KBM-7 (cell line): ENCODE data around the gene TCOF1.

ENCODE experiments used
- DNase-seq: peaks from one replicate; pipeline ENCODE4 v3.0.0-alpha.2; 2015
- in situ Hi-C: fragments of 300-500 bp; cut with MboI; formaldehyde crosslinking; loops from 2 replicates; pipeline ENCODE4 v1.14.3; 2020; ENCODE audit warnings: low sequenced_read_pairs, low pct_unique_long_range_greater_than_20kb, mixed read lengths

TCOF1 gene

DNA sequence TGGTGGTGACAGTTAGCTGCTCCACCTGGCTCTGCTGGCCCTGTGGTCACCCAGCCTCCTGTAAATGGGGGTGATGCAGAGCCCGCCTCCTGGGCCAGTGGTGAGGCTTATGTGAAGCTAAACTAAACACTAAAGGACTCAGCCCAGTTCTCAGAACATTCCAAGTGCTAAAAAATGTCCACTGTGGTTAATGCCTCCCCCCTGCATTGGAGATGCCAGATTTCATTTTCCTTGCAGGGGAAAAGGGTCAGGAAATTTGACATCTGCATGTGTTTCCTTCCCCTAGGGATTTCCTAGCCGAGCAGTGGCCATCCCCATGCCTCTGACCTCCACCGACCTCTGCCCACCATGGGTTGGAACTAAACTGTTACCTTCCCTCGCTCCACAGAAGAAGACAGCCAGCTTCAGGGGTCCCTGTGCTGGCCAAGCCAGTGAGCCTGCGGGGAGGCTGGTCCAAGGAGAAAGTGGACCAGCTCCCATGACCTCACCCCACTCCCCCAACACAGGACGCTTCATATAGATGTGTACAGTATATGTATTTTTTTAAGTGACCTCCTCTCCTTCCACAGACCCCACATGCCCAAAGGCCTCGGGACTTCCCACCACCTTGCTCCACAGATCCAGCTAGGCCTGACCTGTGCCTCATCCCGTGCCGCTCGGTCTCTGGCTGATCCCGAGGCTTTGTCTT, 42.2 kb downstream of the TCOF1 start:
- no peak for DNase-seq
- in situ Hi-C loops: no loop called here

DNA sequence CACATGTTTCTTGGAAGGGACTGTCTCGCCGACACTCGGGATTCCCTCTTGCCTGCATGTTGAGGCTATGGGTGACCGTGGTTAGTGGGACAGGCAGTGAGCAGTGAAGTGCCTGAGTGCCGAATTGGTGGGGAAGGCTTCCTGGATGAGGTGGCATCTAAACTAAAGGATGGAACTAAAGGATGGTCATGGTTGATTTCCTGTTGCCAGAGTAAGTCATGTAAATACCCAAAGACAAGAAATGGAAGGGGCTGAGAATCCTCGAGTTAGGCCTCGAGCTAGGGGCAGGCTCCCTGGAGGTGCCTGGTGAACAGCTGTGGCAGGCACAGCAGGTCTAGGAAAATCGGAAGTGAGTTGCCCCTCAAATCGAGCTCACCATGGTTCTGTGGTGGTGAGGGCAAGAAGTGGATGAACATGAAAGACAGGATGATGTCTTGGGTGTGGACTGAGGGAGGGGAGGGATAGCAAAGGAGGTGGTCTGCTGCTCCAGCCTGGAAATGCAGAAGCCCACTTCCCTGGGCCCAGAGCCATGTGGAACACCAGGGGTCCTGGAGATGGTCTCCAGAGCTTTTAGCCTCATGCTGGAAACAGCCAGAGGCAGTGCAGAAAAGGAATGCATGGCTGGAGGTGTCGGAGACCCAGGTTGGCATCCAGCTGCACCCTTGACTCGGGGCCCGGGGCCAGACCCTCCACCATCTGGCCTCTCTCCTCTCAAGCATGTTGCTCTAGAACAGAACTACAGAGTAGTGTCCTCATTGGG, 43.0 kb downstream of the TCOF1 start:
- DNase-seq: no peak
- in situ Hi-C loops: no loop called here

DNA sequence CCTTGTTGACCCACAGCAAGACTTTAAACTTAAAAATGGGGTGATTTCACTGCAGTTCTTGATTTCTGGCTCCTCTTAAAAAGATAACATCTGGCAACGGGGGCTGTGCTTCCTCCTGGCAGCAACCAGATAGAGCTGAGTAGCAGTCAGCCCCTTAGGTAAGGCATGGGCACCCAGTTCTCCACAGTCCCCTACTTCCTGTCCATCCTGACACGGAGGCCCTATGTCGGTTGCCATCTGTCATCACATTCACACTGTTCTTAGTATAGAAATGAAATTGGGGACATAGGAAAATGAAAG, 43.5 kb downstream of the TCOF1 start:
- in situ Hi-C loops: no loop called here
- DNase-seq: peak; percentile 33

DNA sequence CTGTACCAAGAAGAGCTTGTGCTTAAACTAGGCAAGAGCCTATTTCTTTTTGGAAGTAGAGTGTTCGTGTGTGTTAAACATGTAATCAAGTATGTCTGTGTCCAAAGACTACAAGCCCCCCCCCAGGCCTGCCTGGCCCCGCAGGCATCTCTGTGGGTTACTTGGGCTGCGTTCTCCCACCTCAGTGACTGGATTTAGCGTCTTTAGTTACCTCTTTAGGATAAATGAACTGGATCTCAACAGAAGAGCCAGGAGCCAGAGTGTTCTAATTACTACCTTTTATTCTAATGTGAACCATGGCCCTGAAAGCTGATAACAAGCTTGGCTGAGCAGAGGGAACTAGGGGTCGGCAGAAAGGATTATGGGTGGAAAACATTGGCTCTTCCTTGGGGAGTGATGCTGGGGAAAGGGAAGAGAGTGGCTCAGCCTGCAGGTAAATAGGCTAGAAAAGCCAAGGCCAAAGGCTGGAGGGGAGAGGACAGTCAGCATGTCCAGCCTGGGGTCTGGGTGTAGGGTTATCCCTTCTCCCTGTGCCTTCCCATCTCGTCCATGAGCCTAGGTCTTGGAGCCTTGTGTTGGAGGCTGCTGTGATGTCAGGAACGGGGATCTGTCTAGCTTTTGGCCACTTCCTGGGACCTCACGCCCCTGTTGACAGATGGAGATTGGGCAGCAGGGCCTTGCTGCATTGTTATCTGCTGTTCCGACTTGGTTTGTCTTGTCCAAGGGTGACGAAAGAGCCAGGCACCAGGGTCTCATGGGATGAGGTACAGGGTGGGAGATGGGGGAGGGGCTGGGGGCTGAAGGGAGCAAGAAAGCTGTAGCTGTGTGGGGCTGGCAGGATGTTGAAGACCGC, 44.1 kb downstream of the TCOF1 start:
- DNase-seq: no peak
- in situ Hi-C loops: no loop called here

DNA sequence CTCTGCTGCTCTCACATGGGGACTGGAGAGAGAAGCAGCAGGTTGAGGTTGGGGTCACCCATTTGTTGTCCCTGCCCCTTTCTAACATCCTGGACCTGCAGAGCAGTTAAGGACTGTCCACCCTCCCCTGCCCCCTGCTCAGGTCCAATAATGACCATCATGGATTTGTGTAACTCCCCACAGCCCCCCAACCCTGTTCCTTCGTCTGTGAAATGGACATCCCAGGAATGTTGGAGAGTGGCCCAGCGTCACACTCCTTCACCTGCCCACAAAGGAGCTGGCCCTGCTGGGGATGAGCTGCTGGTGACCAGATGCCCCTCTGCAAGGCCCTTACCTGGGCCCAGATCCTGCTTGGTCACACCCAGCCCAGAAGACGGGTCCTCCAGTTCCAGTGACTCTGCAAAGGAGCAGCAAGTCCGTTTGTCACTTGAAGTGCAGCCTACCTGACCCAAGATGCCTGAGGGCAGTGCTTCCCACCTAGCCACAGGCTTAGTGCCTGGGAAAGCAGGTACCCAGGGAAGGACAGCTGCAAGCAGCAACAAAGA, 44.8 kb downstream of the TCOF1 start:
- no peak for DNase-seq
- in situ Hi-C loops: no loop called here

DNA sequence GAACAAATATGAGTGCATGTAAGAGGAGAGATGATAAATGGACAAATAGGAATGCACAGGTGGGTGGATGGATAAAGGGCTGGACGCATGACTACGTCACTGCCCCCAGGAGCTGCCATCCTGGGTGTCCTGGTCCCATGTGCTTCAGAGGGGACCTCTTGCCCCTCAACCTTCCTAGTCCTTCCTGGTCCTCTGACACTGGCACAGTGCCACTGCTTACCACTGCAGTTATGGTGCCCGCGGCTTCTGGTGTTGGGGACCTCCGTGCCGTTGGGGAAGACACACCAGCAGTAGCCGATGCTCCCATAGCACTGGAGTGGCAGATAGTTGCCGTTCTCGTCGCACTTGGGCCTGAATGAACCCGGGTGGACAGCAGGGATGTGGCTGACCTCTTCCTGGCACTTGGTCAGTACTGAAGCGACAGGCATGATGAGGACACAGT, 45.4 kb downstream of the TCOF1 start:
- in situ Hi-C loops: no loop called here

DNA sequence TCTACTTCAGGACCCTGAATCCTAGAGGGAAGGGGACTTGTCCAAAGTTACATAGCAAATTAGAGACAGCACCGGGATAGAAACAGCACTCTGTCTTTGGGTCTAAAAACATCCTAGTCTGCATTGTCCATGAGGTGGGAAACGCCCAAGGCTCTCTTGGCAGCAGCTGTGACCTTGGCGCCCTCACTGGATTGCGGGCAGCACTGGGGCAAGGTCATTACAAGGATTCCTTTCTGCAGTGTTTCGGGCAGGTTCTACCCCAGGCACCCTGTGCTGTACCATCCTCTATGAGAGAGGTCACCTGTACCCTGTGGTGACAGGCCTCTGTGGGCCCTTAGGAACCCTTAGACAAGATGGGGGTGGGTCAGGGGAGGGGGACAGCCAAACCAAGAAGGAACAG, 46.6 kb downstream of the TCOF1 start:
- no peak for DNase-seq
- in situ Hi-C loops: no loop called here

More for the DNA sequence above, 45.4 kb downstream of the TCOF1 start:
- no peak for DNase-seq

DNA sequence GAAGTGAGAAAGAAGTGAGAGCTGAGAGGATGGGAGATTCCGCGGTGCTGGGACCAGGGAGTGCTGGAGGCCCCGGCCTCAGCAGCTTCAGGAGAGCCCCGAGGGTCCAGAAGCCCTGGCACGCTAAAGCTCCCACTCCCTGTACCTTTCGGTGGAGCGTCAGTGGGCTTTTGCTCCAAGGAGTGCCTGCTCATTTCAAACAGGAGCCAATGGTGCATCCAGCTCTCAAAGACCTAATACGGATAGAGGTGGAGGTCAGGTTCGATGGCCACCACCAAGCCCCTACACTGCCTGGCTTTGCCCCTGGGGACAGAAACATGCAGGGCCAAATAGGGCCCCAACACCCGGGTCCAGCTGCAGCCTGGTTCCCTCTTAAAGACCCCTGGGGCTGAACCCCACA, 47.0 kb downstream of the TCOF1 start:
- in situ Hi-C loops: no loop called here
- no peak for DNase-seq

DNA sequence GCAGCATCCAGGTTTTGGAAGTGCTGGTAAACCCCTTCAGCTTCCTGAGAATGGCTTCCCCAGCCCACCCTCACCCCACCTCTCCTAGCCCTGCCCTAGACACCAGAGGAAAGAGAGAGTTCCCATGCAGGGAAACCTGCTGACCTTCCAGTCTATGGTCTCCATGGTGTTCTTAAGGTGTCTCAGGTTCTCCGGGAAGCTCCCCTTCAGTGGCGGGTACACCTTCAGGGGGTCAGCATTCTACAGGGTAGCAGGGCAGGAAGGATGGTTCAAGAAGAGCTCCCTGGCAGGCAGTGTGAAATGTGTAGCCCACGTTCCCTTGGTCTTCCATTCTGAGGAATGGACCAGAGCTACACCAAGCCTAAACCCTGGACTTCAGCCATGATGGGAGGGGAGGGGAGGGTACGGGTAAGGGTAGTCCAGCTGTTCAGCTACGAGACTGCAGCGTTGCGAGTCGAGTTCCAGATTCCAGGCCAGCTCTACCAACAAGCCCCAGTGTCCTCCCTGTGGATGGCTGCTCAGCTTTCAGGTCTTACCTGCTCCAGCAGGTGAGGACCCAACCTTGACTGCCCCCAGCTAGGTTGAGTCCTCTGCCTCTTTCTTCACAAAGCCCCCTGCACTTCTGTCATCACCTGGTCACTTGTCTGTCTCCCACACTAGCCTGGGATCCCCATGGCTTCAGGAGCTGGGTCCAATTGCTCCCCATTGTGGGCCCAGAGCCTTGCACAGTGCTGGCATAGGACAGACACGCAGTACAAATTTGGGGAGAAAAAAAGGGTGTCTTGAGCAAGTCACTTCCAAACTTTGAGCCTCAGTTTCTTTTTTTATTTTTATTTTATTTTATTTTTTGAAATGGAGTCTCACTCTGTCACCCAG, 47.7 kb downstream of the TCOF1 start:
- in situ Hi-C loops: no loop called here
- no peak for DNase-seq

DNA sequence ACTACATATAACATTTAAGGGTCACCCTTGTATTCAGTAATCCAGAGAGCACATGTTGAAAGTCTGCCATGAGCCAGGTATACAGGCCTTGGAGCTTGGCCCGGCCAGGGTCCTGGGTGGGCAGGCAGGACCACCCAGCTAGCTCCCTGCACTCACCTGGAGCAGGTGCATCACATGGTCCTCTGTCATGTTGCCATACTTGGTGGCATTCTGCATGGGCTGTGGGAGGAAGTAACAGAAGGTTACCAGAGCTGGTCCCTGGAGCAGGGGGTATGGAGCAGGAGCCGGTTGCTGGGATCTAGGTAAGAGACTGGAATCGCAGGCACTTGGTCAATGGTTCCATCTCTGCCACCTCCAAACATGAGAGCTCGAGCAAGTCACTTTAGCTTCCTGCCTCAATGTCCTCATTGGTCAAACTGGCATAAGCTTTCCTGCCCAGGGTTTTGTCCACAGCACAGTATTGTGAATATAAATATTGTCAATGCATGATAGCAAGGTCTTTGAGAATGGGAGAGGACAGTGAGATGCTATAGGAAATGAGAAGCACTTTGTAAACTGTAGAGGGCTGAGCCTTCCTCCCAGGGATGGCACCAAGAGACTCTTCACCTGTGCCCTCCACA, 48.7 kb downstream of the TCOF1 start:
- in situ Hi-C loops: no loop called here
- DNase-seq: no peak

DNA sequence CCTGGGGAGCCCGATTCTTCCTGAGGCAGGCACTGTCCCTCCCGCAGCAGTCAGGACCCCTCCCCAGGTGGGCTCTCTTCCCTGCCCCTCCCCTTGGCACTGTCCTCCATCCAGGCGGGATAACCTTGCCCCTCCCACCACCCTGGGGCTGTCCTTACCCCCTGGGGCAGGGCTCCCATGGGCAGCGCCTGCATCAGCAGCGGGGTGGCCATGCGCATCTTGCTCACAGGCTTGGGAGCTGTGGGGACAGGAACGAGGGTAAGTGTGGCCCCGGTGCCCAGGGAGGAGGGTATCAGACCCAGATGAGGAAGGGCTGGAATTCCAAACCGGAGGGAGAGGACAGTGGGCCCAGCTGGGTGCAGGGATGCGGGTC, 49.2 kb downstream of the TCOF1 start:
- in situ Hi-C loops: no loop called here
- DNase-seq: no peak

DNA sequence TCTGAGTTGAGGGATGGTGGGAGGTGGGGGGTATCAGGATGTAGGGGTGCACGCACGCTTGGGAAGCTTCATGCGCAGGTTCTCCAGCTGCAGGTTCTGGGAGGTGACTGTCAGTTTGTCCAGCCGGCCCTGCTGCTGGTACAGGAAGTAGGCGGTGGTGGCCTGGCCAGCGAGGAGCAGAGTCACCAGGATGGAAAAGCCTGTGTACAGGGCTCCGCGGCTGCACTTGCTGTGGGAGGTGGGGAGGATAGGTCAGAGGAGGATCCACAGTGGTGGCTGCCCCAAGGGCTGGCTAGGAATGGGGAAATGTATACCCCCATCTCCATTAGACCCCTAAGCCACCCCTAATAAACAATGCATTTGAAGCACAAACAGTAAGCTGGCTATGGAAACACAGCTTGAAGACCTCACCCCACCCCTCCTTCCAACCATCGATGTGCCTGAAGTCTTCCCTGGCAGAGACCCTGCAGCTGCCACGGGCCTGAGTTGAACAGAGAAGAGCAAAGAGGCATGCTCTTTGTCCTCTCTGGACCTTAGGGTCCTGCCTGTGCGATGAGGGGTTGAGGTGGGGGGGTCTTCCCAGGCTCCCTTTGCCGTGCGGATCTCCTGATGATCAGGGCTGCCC, 49.7 kb downstream of the TCOF1 start:
- in situ Hi-C loops: no loop called here
- DNase-seq: no peak

DNA sequence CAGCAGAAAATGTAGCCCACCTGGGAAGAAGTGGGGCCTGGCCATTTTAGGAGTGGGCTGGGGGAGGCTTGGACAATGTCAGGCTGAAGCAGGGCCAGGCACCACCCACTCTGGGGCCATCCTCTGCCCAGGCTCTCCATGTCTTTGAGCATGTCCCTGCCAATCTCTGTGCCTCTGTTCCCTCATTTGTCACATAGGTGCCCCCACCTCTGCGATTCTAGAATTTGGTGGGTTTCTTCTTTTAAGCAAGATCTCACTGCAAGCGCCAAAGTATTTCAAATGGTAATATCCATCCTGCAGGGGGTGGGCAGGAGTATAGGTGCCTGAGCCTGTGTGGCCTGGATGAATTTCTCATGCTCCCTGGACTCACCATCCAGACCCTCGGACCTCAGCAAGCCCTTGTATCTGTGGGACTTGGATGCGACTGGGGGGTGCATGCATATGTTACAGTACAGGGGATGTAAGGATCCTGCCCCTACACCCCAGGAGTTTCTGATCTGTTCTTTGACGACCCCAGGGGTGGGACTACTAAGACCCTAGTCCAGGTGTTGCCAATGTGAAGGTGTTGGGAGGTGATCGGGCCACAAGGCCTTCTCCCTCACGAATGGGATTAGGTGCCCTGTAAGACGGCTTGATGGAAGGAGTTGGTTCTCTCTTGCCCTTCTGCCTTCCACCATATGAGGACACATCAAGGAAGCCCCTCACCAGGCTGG, 50.9 kb downstream of the TCOF1 start:
- in situ Hi-C loops: no loop called here
- no peak for DNase-seq

DNA sequence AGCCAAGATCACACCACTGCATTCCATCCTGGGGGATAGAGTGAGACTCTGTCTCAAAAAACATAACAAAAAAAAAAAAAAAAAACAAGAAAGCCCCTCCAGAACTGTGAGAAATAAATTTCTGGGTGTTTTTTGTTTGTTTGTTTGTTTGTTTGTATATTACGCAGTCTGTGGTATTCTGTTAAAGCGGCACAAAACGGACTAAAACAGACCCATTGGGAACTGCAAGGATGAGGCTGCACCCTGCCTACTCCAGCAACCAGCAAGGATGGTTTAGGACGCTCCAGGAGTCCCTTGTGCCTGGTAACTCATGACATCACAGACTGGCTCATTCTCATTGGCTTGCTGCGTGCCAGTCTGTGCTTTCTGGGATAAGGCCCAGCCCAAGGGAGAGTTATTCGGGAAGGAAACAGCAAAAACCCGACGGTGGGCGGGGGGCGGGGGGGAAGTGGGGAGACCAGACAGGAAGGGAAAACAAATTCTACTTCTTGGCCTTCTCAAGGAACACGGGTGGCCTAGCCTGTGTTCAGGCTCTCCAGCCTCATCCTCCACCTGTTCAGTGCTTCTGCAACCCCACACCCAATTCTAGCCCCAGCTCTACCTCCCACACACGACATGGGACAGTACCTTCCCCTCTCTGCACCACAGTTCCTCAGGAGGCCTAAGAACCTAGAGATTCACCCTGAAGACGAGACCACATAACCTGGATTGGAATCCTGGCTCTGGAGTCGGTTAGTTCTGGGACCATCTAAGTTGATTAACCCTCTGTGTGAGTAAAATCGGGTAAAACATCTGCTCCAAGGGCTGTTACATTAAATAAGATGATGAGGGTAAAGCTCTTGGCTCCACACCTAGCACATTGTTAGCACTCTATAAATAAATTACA, 52.4 kb downstream of the TCOF1 start:
- in situ Hi-C loops: no loop called here
- DNase-seq: peak; percentile 91

DNA sequence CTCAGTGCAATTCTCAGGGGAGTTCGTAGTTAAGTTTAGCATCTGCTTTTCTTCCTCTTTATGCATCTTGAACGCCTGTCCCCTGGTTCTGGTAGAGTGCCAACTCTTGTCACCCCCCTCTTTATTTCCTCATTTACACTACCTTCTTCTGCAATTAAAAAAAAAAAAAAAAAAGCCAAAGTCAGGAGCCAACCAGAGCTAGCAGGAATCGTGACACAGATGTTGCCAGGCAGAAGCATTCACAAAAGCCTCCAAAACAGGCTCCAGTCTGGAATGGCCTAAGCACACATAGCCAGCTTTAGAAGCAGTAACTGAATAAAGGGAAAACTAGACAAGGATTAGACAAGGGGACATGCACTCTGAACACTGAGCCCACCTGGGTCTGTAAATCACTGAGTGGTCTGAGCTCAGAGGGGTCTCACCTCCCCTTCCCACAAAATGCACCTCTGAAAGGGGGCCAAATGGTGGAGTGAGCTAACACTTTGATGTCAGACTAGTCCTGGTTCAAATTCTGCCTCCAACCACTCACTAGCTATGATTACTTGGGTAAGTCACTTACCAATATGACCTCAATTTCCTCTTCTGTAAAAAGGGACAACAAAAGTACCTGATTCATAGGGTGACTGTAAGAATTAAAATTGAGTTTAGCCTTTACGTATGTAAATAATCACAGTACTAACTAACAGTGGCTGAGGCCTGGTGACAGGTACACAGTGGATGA, 53.2 kb downstream of the TCOF1 start:
- DNase-seq: peak; percentile 100

More for the DNA sequence above, 53.2 kb downstream of the TCOF1 start:
- in situ Hi-C loops: no loop called here
